ENCODE measurements around the gene GMPR2.

GMPR2 gene

DNA sequence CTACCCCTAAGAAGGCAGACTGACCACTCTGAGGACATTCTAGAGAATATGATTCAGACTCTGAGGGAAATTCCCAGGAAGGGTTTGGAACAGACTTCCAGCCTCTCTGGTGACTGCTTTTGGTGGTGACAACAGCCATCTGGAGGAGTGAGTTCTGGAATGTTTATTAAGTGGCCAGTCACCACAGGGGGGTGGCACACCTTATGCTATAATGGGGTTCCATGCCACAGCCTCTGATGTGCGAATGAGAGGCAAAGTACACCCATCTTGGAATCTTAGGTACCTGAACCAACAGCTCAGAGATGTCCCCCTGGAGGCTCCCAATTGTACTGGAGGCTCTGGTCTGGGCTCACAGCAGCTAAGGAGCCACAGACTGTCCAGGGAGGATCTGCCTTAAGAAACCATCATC lies 19.2 kb downstream of the GMPR2 start:
- no peak for DNase-seq (ENCODE audit: low read depth, low spot score)

DNA sequence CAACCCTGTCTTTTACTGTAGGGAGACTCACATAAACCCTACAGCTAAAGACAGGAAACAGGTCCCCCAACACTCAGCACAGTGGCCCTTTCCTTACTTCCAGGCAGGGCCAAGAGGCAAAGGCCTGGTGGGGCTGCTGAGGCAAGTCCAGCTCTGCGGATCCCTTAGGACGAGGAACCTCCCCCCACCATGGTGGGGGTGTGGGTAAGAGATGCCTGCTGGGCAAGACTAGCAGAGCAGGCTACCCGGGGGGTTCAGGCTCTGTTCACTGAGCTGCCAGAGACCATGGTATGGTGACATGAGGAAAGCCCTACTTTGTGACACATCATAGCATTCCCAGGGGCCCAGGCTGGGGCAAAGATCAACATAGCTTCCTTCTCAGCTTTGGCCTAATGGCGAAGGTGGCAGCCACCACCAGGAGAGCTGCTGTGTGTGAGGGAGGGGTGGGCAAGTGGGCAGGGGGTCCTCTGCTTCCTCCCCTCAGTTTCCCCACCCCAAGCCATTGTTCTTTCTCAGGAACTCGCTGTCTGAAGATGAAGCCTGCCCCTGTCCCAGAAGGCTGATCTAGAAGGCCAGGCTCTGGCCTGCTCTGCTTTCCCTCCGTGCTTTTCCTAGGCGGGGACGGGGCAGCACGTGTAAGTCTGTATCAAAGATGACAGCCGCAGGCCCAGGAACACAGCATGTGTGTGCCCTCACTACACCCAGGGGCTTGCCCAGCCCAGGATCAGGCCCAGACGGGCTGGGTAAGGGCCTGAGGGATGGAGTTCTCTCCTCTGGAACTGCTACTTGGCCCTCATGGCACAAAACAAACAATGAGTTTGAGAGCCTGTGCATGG lies 19.8 kb downstream of the GMPR2 start:
- DNase-seq (ENCODE audit: low read depth, low spot score): no peak

DNA sequence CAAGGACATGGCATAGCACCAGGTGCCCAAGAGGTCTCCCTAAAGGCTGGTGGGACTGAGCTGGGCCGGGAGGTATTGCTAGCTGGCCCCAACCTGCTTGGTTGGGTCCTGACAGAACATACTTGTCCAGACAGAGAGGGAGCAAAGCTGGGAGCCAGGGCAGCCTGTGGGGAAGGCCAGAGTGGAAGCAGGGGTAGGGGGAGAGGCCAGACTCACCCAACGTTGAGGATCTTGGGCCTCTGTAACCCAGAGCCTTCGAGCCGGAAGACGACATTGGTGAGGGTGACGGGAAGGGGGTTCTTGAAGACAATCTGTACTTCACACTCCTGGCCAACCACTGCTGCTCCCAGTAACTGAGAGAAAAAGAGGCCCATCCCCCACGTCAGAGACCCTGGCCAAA lies 21.2 kb downstream of the GMPR2 start:
- DNase-seq (ENCODE audit: low read depth, low spot score): no peak

DNA sequence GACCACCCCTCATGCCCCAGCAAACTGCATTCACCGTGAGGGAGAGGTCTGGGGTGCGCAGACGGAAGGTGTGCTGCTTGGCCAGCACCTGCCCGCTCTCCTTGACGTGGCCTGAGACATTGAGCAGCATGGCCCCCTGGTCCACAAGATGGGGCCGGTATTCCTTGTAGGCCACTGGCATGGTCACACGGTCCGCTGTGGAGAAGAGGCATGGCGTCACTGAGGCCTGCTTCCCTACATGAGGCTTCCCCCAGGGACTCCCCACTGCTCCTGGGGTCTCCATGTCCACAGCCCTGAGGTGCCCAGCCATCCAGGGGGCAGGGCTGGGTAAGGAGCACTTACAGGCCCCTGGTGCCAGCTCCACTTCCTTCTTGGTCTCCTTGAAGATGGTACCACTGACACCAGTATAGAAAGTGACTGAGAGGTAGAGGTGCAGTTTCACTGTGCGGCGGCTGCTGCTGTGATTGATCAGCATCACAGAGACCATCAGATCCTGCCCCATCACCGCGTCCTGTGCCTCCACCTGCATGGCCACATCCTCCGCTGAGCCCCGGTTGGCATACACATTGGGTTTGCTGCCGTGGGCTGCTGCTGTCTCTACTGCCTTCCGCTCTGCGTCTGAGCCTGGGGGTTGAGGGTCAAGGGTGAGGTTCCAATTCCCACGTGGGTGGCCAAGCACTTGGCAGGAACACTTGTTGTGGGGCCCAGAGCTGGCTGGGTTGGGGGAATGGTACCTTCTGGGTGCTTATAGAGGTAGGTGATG lies 22.1 kb downstream of the GMPR2 start:
- DNase-seq (ENCODE audit: low read depth, low spot score): no peak

DNA sequence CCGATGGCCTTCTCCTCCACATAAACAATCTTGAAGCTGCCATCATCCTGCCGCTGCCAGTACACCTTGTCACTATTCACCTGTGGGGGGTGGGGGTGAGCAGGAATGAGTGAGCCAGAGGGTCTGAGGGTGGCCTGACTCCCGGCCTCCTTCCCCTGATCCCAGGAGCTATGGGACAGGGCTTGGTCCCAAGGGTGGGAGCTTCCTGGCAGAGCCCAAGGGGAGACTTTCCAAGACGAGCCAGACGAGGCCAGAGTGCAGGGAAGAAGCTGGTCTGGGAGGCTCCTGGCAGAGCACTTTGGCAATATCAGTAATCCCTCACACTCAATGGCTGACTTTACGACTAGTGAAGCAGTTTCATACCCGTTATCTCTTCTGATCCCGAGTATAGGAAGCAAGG lies 22.7 kb downstream of the GMPR2 start:
- no peak for DNase-seq (ENCODE audit: low read depth, low spot score)

DNA sequence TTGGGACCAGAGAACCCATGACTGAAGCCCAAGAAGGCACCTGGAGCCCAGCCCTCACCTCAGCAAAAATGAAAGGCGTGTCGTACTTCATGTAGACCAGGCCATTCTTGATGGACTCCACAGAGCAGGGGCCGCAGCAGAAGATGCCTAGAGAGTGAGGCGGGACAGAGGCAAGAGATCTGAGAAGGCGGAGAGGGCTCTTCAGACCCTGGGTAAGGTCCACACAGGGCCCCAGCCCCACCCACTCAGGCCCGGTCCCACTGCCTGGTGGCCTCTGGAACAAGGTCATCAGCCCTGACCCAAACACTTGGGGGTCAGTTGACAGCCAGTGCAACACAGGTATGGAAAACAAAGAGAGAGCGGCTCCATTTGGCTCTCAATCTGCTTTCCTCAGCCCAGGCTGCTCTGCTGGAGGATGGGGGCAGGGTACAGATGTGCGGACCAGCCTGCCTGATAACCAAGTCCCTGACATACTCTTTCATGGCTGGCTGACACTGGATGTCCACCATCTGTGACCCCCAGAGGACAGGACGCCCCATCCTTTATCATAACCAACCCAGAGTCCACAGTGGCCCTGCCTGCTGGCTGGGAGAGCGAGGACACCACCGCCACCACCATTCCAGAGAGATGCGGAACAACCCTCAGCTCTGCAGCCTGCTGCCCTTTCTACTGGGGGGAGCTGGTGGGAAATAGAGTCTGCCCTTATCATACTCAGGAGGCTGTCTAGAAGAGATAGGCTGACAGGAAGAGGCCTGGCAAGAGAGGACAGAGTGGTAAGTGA lies 23.4 kb downstream of the GMPR2 start:
- DNase-seq (ENCODE audit: low read depth, low spot score): no peak

DNA sequence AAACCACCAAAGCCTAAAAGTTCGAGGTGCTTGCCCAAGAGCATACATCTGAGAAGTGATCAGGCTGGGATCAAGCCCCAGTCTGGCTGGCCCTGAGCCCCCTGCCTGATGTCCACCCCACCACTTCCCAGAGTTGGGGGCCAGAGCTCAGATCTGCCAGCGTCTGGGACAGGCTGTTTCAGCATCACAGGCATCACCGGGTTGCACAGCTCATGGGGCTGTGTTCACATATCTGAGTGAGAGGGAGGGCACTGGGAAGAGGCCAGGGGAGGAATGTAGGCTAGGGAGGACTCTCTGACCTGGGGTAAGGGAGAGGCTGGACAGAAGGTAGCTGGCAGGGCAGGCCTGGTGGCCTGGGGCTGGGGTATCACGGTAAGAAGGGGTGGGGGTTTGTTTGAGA lies 24.2 kb downstream of the GMPR2 start:
- no peak for DNase-seq (ENCODE audit: low read depth, low spot score)

DNA sequence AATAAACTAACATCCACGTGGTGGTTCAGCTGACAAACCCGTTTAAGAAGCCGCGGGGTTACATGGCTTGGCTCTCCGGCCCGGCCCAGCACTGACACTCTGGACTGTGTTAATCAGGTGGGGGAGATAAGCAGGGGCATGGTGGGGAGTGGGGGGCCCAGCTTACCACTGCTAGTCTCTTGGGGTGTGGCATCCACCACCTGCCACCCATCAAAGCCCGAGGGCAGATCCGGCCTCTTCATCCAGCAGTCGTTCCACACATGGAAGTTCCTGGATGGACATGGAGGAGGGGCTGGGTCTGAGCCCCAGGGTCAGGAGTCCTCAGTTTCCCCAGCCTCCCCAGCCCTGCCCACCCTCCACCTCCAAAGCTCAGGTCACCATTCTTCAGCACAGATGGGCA lies 25.4 kb downstream of the GMPR2 start:
- DNase-seq (ENCODE audit: low read depth, low spot score): no peak

DNA sequence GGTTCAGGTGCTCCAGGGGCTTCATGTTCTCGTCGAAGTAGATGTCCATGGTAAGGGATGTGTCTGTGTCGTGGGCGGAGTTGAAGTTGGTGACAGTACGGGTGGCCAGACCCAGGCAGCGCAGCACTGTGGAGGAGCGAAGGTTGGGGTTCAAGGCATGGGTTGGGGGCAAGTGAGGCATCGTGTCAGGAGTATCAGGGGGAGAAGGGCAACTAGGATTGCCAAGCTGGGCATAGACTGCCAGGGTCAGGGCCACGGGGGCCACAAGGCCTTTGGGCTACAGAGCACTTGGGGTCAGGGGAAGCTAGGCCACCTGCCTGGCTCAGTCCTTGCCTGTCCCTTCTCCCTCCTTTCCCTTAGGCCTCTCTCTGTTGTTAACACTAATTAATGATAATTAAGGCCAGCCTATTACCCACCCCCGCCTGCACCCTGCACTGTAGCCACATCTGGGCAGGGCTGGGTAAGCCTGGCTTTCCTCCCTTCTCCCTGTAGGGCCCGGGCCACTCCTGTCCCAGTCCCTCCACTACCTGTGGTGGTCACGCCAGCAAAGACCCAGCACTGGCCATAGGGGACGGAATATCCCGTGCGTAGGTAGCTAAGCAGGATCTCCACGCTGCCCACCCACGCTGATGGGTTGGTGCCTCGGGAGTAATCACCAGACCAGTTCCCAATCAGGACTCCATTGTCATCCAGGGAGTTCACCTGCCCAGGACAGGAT lies 26.0 kb downstream of the GMPR2 start:
- DNase-seq (ENCODE audit: low read depth, low spot score): no peak

DNA sequence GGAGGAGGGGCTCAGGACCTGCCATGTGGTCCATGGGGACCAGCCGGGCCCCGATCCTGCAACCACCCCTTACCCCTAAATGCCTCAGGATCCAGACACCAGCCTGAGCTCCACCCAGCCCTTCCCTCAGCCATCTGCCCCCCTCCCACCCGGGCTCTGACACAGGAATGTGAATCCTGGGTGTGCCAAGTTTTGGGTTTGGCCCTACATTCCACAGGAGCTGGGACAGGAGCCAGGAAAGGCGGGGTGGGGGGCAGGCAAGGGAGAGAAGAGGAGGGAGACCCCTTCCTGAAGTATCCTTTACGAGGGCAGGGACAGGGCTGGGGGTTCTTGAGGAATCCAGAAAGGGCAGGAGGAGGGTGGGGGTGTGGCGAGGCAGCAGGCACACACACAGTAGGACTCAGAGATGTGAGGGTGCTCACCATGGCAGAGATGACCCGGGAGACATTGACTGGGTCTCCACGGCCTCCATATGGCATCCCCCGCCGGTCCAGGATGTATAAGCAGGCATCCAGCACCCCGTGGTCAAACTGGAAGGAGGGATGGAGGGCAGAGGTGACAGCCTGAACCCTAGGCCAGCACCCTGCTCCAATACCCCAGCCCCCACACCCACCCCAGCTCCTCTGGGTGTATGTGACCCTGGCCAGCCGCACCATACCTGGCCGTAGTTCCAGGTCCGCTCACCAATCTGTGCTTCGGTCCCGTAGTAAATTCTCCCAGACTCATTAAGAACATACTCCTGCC lies 26.7 kb downstream of the GMPR2 start:
- no peak for DNase-seq (ENCODE audit: low read depth, low spot score)

DNA sequence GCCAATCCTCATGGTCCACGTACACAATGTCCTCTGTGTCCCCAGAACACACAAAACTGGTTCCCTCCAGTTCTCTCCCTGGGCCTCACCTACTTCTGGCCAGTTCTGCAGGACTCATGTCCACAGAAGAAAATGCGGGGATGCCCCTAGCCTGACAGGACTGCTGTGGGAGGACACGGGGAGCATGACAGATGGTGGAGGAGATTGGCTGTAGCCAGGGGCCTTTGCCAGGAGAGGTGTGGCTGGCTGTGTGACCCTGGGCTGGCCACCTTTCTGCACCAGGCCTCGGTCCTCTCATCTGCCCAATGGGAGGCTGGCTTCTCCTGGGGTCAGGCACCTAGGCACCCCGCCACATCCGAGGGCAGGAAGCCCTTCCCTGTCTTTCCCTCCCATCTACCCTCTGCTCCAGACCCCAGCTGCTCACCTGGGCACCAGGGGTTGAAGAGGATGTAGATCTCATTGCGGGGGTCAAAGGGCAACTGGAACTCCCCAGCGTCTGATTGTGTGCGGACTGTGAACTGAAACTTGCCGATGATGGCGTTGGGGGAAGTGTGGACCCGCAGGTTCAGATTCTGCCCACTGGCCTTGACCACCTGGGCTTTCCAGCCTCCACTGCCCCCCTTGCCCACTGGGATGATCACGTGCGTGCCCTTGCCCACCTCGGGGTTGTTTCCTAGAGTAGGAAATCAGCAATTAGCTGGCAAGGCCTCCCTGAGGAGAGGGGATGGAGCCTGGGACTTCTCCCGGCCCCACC lies 27.5 kb downstream of the GMPR2 start:
- no peak for DNase-seq (ENCODE audit: low read depth, low spot score)

DNA sequence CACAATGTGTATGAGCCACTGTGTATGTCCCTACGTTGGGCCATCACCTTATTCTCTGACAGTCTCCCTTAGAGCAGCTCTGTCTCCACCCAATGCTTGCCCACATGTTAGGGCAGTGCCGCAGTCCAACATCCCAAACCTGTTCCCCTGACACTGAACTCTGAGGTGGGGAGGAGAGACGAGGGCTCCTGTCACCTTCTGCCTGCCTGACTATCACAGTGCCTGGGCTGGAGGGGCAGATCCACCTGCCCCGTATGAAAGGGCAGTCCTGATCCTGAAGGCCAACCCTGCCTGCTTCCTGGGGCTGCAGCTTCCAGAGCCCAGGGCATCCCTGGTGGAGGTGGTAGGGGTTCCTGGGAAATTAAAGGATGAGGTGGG lies 28.0 kb downstream of the GMPR2 start:
- DNase-seq (ENCODE audit: low read depth, low spot score): no peak

DNA sequence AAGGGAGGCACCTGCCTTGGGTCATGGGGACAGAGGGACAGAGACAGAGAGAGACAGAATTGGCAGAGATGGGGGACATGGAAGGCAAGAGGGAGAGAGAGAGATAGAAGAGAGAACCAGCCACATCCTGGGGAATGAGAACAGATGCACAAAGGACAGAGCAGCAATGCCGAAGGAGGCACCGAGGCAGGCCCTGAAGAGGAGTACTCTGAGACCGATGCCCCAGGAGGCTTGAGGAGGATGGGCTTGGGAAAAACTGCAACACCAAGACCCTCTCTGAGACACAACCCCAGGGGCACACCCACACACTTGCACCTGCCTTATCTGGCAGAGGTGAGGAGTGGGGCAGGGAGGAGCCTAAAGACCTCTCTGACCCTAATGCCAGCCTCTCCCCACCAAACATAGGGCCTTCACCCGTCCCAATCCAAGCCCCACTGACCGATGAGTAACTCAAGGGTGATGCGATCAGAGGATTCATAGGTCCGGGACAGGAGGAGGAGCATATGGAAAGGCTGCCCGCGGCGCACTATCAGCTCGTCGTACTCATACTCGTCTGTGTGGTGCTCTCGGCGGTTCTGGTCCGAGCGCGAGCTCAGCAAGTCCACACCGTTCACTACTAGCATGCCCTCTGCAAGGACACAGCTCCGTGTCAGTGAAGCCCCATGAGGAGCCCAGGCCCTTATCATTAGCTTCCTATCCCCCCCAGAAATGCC lies 28.7 kb downstream of the GMPR2 start:
- DNase-seq (ENCODE audit: low read depth, low spot score): no peak

DNA sequence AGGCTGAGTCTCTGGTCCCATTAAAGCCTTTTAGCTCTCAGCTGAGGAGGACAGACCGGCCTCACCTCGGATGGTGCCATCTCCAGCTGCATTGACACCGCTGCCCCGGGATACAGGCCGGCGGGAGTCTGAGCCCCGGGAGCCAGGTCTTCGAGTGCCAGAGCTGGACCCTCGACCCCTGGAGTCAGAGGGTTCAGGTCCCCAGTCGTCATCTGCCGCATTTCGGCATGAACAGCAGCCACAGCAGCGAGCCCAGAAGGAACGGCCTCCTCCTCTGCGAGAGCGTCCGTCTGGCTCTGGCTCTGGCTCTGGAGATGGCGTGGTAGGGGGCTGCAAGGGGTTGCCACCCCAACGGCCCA lies 29.2 kb downstream of the GMPR2 start:
- no peak for DNase-seq (ENCODE audit: low read depth, low spot score)

DNA sequence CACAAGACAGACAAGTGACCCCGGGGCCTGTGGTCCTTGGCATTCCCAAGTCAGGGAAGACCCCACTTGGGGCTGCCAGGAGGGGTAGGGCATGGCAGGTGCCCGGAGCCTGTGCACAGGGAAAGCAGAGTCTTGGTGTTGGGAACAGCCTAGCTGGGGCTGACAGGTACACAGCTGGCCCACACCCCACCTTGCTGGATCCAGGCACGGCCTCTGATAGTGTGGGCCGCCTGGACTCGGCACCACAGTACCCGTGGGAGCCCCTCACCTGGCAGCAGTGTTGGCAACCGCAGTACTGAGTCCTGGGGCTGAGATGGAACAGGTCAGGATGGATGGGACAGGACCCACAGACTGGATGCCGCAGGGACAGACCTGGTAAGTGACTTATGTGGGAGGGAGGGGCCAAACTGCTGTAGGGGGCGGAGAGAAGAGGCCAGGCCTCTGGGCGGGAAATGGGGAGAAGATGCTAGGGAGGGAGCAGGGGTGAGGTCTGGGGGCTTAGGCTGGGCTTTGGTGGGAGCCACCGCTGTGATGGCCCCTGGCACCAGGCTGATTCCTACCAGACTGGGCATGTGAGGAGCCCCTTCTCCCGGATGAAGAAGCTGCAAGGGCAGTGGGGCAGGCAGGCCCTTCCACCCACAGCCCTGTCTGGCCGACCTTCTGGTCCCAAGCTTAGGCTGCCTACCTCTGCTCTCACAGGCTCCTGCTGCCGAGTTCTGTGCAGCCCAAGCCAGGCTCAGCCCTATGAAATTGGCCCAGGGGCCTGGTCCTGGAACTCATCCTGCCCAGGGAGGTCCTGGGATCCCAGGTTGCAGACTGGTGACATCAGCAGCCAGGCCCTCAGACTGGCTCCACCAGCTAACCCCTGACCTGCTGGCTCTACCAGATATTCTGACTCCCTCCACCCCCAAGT lies 30.3 kb downstream of the GMPR2 start, which contains the start of gene TGM1:
TGM1 (minus strand) TSS at position 357 of the 913 bp plus-strand sequence. CDS start 825 bp downstream, outside the sequence.
- no peak for DNase-seq (ENCODE audit: low read depth, low spot score)

DNA sequence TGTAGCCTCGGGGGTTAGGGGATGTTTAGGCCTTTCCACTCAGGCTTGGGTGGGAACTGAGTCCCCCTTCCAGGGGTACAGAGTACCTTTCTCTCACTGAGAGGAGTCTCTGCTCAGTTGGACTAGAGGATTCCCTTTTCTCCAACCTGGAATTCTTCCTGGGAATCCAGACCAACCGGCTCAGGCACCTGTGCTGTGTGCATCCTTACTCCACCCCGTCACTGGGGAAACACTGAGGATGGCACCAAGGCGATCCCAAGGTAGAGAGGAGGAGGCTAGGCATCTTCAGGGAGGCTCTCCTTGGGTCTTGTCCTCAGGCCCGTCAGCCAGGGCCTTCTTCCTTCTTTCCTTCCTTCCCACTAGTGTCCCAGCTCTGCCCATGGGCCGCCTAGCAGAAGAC lies 31.1 kb downstream of the GMPR2 start:
- no peak for DNase-seq (ENCODE audit: low read depth, low spot score)

DNA sequence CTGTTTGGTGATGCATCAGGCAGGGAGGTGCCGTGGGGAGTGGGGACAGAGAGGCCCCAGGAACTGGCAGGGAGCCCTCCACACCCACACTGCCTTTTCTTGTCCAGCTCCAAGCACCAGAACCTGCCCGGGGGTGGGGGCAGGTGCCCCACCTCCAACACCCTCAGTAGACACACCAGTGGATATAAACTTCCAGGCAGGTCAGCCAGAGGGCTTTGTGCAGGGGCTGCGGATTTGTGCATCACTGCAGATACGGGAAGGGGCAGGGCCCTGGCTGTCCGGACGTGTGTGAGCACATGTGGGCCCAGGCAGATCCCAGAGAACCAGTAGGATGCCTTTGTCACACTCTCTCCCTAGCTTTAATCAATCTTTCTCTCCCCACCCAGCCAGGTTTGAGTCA lies 31.6 kb downstream of the GMPR2 start:
- DNase-seq (ENCODE audit: low read depth, low spot score): no peak

All from smooth muscle cell of the brain vasculature (primary cell).